Breast epithelium (tissue), 3 donors: ENCODE data around the gene STK35.

Experiments
- CTCF ChIP-seq, 3 donors: fragments of 450-650 bp; IDR thresholded peaks; one replicate each; pipeline ENCODE4 v1.5.1; 2016 to 2017; ENCODE audit warnings: antibody characterized with exemption in 3 of 3, mild to moderate bottlenecking in 3 of 3, moderate library complexity in 3 of 3
- POLR2A ChIP-seq: fragments of 450-650 bp; IDR thresholded peaks from one replicate; pipeline ENCODE4 v1.6.1; 2016; ENCODE audit warnings: antibody characterized with exemption, mild to moderate bottlenecking, moderate library complexity

GRCh38 chr20:2093159-2093781, 8.4 kb upstream of the STK35 start:
- TF ChIP-seq CTCF (IDR thresholded peaks at IDR 0.05): peak in 1 of 3 donors; percentile 27
- TF ChIP-seq POLR2A: no peak
